Activated CD8-positive, alpha-beta T cell treated with anti-CD3 and anti-CD28 coated beads for 36 hours (primary cell): ENCODE data around the gene EZR. TPM values are rescaled to one million over a fixed set of nuclear protein-coding genes. Genes with fewer than 3 reads are reported as not detected.
A peak's percentile ranks its signal among the peaks of the same experiment; 100 is the strongest.

ENCODE experiments used
- ATAC-seq: fragments of 200-7000 bp; cut with Tn5 transposase; one replicate; pipeline ENCODE4 v1.10.0; 2021; ENCODE audit warnings: mild to moderate bottlenecking, moderate library complexity
- CTCF ChIA-PET: fragments of 350-600 bp; sonication (Branson Sonifier 250); formaldehyde crosslinking; loops from one replicate; lab custom pipeline; 2021; ENCODE audit warnings: antibody characterized with exemption; lab: Charles Lee
- POLR2A ChIA-PET: fragments of 350-600 bp; sonication (Branson Sonifier 250); formaldehyde crosslinking; loops from one replicate; lab custom pipeline; 2021; ENCODE audit warnings: antibody characterized with exemption; lab: Charles Lee
- DNase-seq: peaks from one replicate; pipeline ENCODE4 v3.0.0-alpha.2; 2020
- H3K27ac Mint-ChIP-seq: one replicate; pipeline ENCODE4 v1.8.0; 2021; ENCODE audit warnings: mild to moderate bottlenecking, mixed read lengths
- H3K27me3 Mint-ChIP-seq: one replicate; pipeline ENCODE4 v1.8.0; 2021; ENCODE audit warnings: mixed read lengths
- H3K36me3 Mint-ChIP-seq: one replicate; pipeline ENCODE4 v1.8.0; 2021; ENCODE audit warnings: low read depth, mixed read lengths
- H3K4me1 Mint-ChIP-seq: one replicate; pipeline ENCODE4 v1.8.0; 2021; ENCODE audit warnings: low read depth, mixed read lengths
- H3K4me3 Mint-ChIP-seq: one replicate; pipeline ENCODE4 v1.8.0; 2021; ENCODE audit warnings: mild to moderate bottlenecking, moderate library complexity, mixed read lengths
- H3K9me3 Mint-ChIP-seq: one replicate; pipeline ENCODE4 v1.8.0; 2021; ENCODE audit warnings: mixed read lengths
- intact Hi-C: fragments of 100-400 bp; cut with micrococcal nuclease; formaldehyde crosslinking; loops from one replicate; pipeline ENCODE4 v1.10.0; 2022
- total RNA-seq, 2 experiments: library from RNA; stranded (reverse); gene quantifications; one replicate each; pipeline ENCODE4 v1.2.3, GENCODE V29; 2021
- TF ChIP-seq, protein P1 (sequence below): fragments of 200-600 bp; IDR thresholded peaks from one replicate; pipeline ENCODE4 v1.8.0; 2022; ENCODE audit warnings: antibody characterized with exemption, mild to moderate bottlenecking

The EZR gene
- total RNA-seq, 2 experiments from 2014 or later, result 199 to 206 TPM

DNA sequence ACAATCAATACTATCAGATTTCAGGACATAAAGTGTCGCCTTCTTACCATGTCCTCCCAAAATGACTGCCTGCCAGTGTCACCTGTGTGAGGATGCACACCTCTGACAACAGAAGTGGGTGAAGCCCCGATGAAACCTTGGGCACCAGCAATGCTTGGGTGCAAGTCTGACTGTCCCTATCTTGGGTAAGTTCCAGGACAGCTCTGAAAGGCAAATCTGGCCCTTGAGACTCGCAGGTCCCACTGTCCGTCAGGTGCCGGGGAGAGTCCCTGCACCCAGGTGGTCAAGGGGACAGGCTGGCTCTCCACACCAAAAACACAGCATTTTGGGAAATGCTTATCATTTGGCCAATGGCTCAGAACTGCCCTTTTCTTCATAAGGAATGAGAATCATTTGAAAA, 43.3 kb downstream of the EZR start:
- ChIA-PET CTCF (interaction anchor here (1.2 kb wide), 1 partner anchor 72 kb away, joined by 3 read pairs; no protein-coding TSS in a partner anchor), POLR2A (interaction anchor here (1.4 kb wide), 1 partner anchor 11 kb away, joined by 4 read pairs; no protein-coding TSS in a partner anchor)
- Mint-ChIP-seq H3K4me1 (peaks cover 59% of the 10 kb centered on the region), H3K4me3 (no peak overlapping the region), H3K27ac (no peak overlapping the region), H3K36me3 (peaks cover 78% of the 10 kb centered on the region), H3K27me3 (no peaks in the 10 kb centered on the region), H3K9me3 (no peaks in the 10 kb centered on the region)
- ATAC-seq (no peak), DNase-seq (no peak)
- TF ChIP-seq, protein P1, sequence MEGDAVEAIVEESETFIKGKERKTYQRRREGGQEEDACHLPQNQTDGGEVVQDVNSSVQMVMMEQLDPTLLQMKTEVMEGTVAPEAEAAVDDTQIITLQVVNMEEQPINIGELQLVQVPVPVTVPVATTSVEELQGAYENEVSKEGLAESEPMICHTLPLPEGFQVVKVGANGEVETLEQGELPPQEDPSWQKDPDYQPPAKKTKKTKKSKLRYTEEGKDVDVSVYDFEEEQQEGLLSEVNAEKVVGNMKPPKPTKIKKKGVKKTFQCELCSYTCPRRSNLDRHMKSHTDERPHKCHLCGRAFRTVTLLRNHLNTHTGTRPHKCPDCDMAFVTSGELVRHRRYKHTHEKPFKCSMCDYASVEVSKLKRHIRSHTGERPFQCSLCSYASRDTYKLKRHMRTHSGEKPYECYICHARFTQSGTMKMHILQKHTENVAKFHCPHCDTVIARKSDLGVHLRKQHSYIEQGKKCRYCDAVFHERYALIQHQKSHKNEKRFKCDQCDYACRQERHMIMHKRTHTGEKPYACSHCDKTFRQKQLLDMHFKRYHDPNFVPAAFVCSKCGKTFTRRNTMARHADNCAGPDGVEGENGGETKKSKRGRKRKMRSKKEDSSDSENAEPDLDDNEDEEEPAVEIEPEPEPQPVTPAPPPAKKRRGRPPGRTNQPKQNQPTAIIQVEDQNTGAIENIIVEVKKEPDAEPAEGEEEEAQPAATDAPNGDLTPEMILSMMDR, result no peak
- intact Hi-C loops, result no loop called here

DNA sequence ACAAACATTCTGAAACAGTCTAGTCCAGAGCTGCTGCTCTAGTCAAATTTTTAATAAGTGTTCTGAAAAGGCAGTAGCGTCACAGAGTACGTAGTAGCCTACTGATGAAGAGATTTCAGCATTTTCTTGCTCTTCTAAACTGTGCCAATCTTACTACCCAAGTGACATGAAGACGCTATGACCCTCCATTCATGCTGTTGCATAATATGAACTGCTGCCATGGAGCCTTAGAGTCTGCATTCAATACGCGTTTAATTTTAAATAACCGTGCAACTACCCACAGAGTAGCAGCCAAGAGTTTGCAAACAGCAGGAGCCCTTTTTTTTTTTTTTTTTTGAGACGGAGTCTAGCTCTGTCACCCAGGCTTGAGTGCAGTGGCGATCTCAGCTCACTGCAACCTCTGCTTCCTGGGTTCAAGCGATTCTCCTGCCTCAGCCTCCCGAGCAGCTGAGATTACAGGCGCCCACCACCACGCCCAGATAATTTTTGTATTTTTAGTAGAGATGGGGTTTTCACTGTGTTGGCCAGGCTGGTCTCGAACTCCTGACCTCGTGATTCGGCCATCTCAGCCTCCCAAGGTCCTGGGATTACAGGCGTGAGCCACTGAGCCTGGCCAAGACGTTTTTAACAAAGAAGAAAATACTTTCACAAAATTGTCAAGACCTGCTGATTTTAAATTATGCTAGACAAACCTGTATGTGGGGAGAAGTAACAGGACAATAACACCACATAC, 44.3 kb downstream of the EZR start:
- ATAC-seq, result no peak
- intact Hi-C loops, result no loop called here
- CTCF ChIA-PET, result interaction anchor here (1.0 to 1.2 kb wide), 2 partner anchors 18 to 71 kb away, joined by 3 read pairs; no protein-coding TSS in a partner anchor
- H3K4me3 Mint-ChIP-seq, result no peak overlapping the region
- no peak overlapping the region for H3K27ac Mint-ChIP-seq
- peaks cover 62% of the 10 kb centered on the region for H3K4me1 Mint-ChIP-seq
- H3K27me3 Mint-ChIP-seq, result no peaks in the 10 kb centered on the region
- DNase-seq, result no peak
- H3K36me3 Mint-ChIP-seq, result peaks cover 80% of the 10 kb centered on the region
- POLR2A ChIA-PET, result interaction anchor here (1.1 to 1.8 kb wide), 3 partner anchors 9 to 14 kb away, joined by 3 to 9 read pairs (median 5); no protein-coding TSS in a partner anchor
- TF ChIP-seq, protein P1, result no peak
- H3K9me3 Mint-ChIP-seq, result no peaks in the 10 kb centered on the region

DNA sequence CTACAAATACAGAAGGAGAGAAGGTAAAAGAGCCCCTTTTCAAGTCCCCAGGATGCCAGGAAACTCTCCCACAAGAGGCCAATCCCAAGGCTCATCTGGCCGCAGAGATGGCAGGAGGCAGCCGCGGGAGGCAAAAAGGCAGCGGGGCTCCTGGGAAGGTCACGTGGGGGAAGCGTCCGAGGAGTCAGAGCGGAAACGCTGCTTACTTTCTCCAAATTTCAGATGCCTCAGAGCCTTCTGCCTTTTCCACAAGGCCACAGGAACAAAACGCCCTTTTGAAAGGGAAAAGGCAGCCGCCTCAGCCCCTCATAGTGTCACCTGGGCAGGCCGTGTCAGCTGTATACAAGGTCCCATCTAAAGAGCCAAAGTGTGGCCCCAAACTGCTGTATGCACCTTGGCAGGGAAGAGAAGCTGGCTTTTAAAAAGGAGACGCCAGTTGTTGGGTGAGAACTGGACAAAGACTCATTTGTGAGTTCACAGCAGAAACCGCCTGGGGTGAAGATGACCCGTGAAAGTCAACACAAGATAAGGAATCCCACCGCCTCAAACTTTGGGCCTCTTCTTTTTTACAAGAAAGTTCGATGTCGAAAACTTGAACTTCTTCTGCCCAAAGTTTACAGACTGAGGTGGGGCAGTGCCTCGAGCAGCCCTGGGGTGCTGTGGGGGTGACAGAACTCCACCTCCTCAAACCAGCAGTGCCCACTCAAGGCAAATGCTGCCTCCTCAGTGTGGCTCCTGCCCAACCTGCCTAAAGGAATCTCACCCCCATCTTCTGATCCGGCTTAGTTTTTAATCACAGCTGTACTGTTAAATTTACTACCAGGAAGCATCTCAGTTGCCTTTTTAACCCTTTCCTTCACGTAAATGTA, 45.4 kb downstream of the EZR start:
- no peak for DNase-seq
- TF ChIP-seq, protein P1, result no peak
- Mint-ChIP-seq H3K4me1 (peaks cover 59% of the 10 kb centered on the region), H3K27me3 (no peaks in the 10 kb centered on the region), H3K9me3 (no peaks in the 10 kb centered on the region), H3K27ac (peak overlapping the region; percentile 81), H3K4me3 (no peak overlapping the region), H3K36me3 (peaks cover 85% of the 10 kb centered on the region)
- POLR2A ChIA-PET, result interaction anchor here (0.7 to 1.8 kb wide), 6 partner anchors 8 to 368 kb away, joined by 3 to 9 read pairs (median 4); no protein-coding TSS in a partner anchor
- intact Hi-C loops, result no loop called here
- no peak for ATAC-seq
- CTCF ChIA-PET, result interaction anchor here (1.0 kb wide), 1 partner anchor 19 kb away, joined by 3 read pairs; no protein-coding TSS in a partner anchor

DNA sequence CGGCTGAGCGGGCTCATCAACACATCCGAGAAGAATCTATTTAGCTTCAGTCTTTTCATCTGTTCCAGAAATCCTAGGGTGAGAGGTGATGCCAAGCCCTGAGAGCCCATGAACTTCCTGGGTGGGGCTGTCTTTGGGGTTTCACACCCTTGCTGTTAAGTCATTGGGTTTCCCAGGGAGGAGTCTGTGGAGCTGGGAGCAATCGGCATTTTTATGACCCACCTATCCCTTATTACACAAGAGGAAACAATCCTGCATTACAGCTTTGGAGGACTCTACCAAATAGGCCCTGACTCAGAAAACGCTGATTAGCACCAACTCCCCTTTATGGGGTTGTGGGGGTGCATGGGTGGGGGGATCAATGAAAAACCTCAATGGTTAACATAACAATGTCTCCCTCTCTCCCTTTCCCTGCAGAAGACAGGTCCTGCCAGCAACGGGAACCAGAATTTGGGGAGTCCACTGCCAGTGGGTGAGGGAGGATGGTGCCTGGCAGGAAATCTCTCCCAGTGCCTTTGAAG, 46.3 kb downstream of the EZR start:
- DNase-seq (no peak), ATAC-seq (no peak)
- ChIA-PET POLR2A (interaction anchor here (0.7 to 1.4 kb wide), 8 partner anchors 9 to 367 kb away, joined by 3 to 5 read pairs (median 4); no protein-coding TSS in a partner anchor), CTCF (interaction anchor here (1.2 to 1.5 kb wide), 2 partner anchors 9 to 200 kb away, joined by 4 to 7 read pairs; no protein-coding TSS in a partner anchor)
- intact Hi-C loops, result no loop called here
- Mint-ChIP-seq H3K4me1 (peaks cover 57% of the 10 kb centered on the region), H3K27ac (peak overlapping the region; percentile 81), H3K36me3 (peaks cover 84% of the 10 kb centered on the region), H3K27me3 (no peaks in the 10 kb centered on the region), H3K9me3 (no peaks in the 10 kb centered on the region), H3K4me3 (no peak overlapping the region)
- TF ChIP-seq, protein P1, result no peak
